AG04449 (cell line): ENCODE data around the gene FOXN3.

Source experiments
- CTCF ChIA-PET: fragments of 350-600 bp; formaldehyde crosslinking; extraction: SDS; loops from one replicate; lab custom pipeline; 2021; ENCODE audit warnings: antibody characterized with exemption; lab: Yijun Ruan, JAX
- POLR2A ChIA-PET: fragments of 400-600, 350-600 bp; formaldehyde crosslinking; extraction: SDS; loops from one replicate; lab custom pipeline; 2020; ENCODE audit warnings: antibody characterized with exemption, inconsistent platforms; lab: Yijun Ruan, JAX
- DNase-seq: peaks from one replicate; pipeline ENCODE4 v3.0.0-alpha.2; 2010; ENCODE audit warnings: low read depth, low spot score
- H3K4me3 ChIP-seq: 2 replicates; pipeline ENCODE4 v1.5.1; 2011; ENCODE audit warnings: low read depth, mild to moderate bottlenecking, control low read depth, low read length
- CTCF ChIP-seq: IDR thresholded peaks from one replicate; pipeline ENCODE4 v1.5.1; 2011; ENCODE audit warnings: mild to moderate bottlenecking, moderate library complexity, low read length, control low read depth, inconsistent platforms; ENCODE audit not compliant: insufficient read depth; ENCODE audit errors: missing control alignments

The FOXN3 gene

GRCh38 chr14:89352976-89353765 is 63.9 kb downstream of the FOXN3 start:
- no peak overlapping the region for H3K4me3 ChIP-seq
- no peak for TF ChIP-seq CTCF
- ChIA-PET POLR2A (no interaction called here), CTCF (interaction anchor here (0.6 to 1.1 kb wide), 3 partner anchors 12 to 90 kb away, joined by 3 read pairs; no protein-coding TSS in a partner anchor)
- no peak for DNase-seq

- no peak for DNase-seq
- no peak for TF ChIP-seq CTCF
- ChIA-PET POLR2A (no interaction called here), CTCF (no interaction called here)
- H3K4me3 ChIP-seq = no peak overlapping the region
These were observed 65.3 kb downstream of the FOXN3 start for GRCh38 chr14:89351516-89352404.

GRCh38 chr14:89351221-89351515 is 65.9 kb downstream of the FOXN3 start:
- ChIA-PET CTCF (no interaction called here), POLR2A (no interaction called here)
- DNase-seq = no peak
- H3K4me3 ChIP-seq = no peak overlapping the region
- no peak for TF ChIP-seq CTCF

- ChIA-PET CTCF (no interaction called here), POLR2A (no interaction called here)
- DNase-seq = no peak
- TF ChIP-seq CTCF = no peak
- no peak overlapping the region for H3K4me3 ChIP-seq
These were observed 66.9 kb downstream of the FOXN3 start for GRCh38 chr14:89350152-89350551.

- no peak for TF ChIP-seq CTCF
- POLR2A ChIA-PET = no interaction called here
- CTCF ChIA-PET = interaction anchor here (1.2 kb wide), 1 partner anchor 21 kb away, joined by 4 read pairs; no protein-coding TSS in a partner anchor
- H3K4me3 ChIP-seq = no peak overlapping the region
- DNase-seq = no peak
These were observed 67.6 kb downstream of the FOXN3 start for GRCh38 chr14:89349171-89350008.
